OCI-LY1 (cell line): ENCODE data around the gene CENPC.

ENCODE experiments used
- EZH2 ChIP-seq: fragments of 200-600 bp; sonication (generic), shearing (Covaris generic); IDR thresholded peaks from 2 replicates; pipeline ENCODE4 v1.8.0; 2017; ENCODE audit warnings: borderline replicate concordance, mixed run types, mild to moderate bottlenecking, antibody characterized with exemption, low read length, moderate library complexity, mixed read lengths
- TF ChIP-seq, protein P1 (sequence below): fragments of 200-600 bp; sonication (generic), shearing (Covaris generic); IDR thresholded peaks from 2 replicates; pipeline ENCODE4 v1.5.1; 2017; ENCODE audit warnings: mild to moderate bottlenecking, antibody characterized with exemption, low read length, moderate library complexity, mixed read lengths

DNA sequence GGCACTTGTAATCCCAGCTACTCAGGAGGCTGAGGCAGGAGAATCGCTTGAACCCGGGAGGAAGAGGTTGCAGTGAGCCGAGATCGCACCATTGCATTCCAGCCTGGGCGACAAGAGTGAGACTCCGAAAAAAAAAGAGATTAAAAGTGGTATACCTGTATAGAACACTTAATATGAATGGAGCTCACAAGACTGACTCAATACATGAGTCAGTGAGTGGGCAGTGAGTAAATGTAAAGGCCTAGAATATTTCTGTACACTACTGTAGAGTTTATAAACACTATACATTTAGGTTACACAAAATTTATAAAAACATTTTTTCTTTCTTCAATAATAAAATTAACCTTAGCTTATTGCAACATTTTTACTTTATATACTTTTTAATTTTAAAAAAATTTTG lies 93.8 kb downstream of the CENPC start:
- TF ChIP-seq, protein P1, sequence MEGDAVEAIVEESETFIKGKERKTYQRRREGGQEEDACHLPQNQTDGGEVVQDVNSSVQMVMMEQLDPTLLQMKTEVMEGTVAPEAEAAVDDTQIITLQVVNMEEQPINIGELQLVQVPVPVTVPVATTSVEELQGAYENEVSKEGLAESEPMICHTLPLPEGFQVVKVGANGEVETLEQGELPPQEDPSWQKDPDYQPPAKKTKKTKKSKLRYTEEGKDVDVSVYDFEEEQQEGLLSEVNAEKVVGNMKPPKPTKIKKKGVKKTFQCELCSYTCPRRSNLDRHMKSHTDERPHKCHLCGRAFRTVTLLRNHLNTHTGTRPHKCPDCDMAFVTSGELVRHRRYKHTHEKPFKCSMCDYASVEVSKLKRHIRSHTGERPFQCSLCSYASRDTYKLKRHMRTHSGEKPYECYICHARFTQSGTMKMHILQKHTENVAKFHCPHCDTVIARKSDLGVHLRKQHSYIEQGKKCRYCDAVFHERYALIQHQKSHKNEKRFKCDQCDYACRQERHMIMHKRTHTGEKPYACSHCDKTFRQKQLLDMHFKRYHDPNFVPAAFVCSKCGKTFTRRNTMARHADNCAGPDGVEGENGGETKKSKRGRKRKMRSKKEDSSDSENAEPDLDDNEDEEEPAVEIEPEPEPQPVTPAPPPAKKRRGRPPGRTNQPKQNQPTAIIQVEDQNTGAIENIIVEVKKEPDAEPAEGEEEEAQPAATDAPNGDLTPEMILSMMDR: no peak
- TF ChIP-seq EZH2: no peak
